Measurements from ENCODE around the gene KCNJ10.

KCNJ10 gene

GRCh38 chr1:160074865-160075264, 4.9 kb upstream of the KCNJ10 start:
- peaks cover 17% of the 10 kb centered on the region for H3K27me3 ChIP-seq (ENCODE audit: insufficient read depth, poor library complexity, severe bottlenecking)
- H3K4me3 ChIP-seq (replicated peaks; ENCODE audit: insufficient read depth, low read length), result no peak overlapping the region
- DNase-seq (ENCODE audit: low read depth in 1 of 2, low spot score in 1 of 2), result no peak
- TF ChIP-seq SPI1 (IDR thresholded peaks at IDR 0.05; ENCODE audit: borderline replicate concordance, low read depth) (no peak), REST (IDR thresholded peaks at IDR 0.05; ENCODE audit: insufficient replicate concordance, low read depth) (no peak), POLR2AphosphoS5 (IDR thresholded peaks at IDR 0.05; ENCODE audit: low read depth) (no peak), GABPA (IDR thresholded peaks at IDR 0.05; ENCODE audit: low read depth) (no peak), CTCF (IDR thresholded peaks at IDR 0.05; ENCODE audit: insufficient read depth, low read length) (no peak)
- H3K27ac ChIP-seq (replicated peaks), result no peak overlapping the region

- no peak for TF ChIP-seq CTCF (IDR thresholded peaks at IDR 0.05; ENCODE audit: insufficient read depth, low read length)
- Histone ChIP-seq H3K27ac (replicated peaks) (no peak overlapping the region), H3K4me3 (replicated peaks; ENCODE audit: insufficient read depth, low read length) (no peak overlapping the region), H3K27me3 (ENCODE audit: insufficient read depth, poor library complexity, severe bottlenecking) (peaks cover 25% of the 10 kb centered on the region)
- no peak for DNase-seq (ENCODE audit: low read depth in 1 of 2, low spot score in 1 of 2)
These were observed 1.3 kb upstream of the KCNJ10 start for GRCh38 chr1:160071289-160071688.

- no peak for TF ChIP-seq GABPA (IDR thresholded peaks at IDR 0.05; ENCODE audit: low read depth)
- no peak for TF ChIP-seq SPI1 (IDR thresholded peaks at IDR 0.05; ENCODE audit: borderline replicate concordance, low read depth)
- no peak for TF ChIP-seq CTCF (IDR thresholded peaks at IDR 0.05; ENCODE audit: insufficient read depth, low read length)
- no peak for TF ChIP-seq REST (IDR thresholded peaks at IDR 0.05; ENCODE audit: insufficient replicate concordance, low read depth)
- TF ChIP-seq POLR2AphosphoS5 (IDR thresholded peaks at IDR 0.05; ENCODE audit: low read depth), result no peak
- Histone ChIP-seq H3K27ac (replicated peaks) (no peak overlapping the region), H3K27me3 (ENCODE audit: insufficient read depth, poor library complexity, severe bottlenecking) (peaks cover 29% of the 10 kb centered on the region), H3K4me3 (replicated peaks; ENCODE audit: insufficient read depth, low read length) (no peak overlapping the region)
- DNase-seq (ENCODE audit: low read depth in 1 of 2, low spot score in 1 of 2), result no peak
These were observed 543 bp upstream of the KCNJ10 start for GRCh38 chr1:160070243-160071163.
